Ascending aorta (tissue), 2 donors: Measurements from ENCODE around the gene C1orf53. TPM values are rescaled to one million over a fixed set of nuclear protein-coding genes. Genes with fewer than 3 reads are reported as not detected.
"Not testable (repeated sequence)": the region's sequence is repeated elsewhere in the genome, so short reads cannot be mapped to it uniquely, and the experiment has no call there.

Experiments used
- DNase-seq, 2 donors: peaks; one replicate each; pipeline ENCODE4 v3.0.0-alpha.2; 2019; ENCODE audit warnings: low spot score in 2 of 2
- H3K27ac ChIP-seq, 2 donors: fragments of 200-600 bp; sonication (generic); one replicate each; pipeline ENCODE4 v1.5.1; 2016 to 2017; ENCODE audit warnings: mild to moderate bottlenecking in 1 of 2
- H3K27me3 ChIP-seq: fragments of 200-600 bp; sonication (generic); one replicate; pipeline ENCODE4 v1.5.1; 2017
- H3K36me3 ChIP-seq, 2 donors: fragments of 200-600 bp; sonication (generic); one replicate each; pipeline ENCODE4 v1.5.1; 2016
- H3K4me1 ChIP-seq, 2 donors: fragments of 200-600 bp; sonication (generic); one replicate each; pipeline ENCODE4 v1.5.1; 2016 to 2017; ENCODE audit warnings: mild to moderate bottlenecking in 1 of 2
- H3K4me3 ChIP-seq, 2 donors: fragments of 200-600 bp; sonication (generic); one replicate each; pipeline ENCODE4 v1.5.1; 2016 to 2017; ENCODE audit warnings: mild to moderate bottlenecking in 1 of 2
- H3K9me3 ChIP-seq, 2 donors: fragments of 200-600 bp; sonication (generic); one replicate each; pipeline ENCODE4 v1.5.1; 2016
- intact Hi-C: fragments of 100-400 bp; cut with DNase I; formaldehyde crosslinking; loops from one replicate; pipeline ENCODE4 v1.15.1; 2023
- total RNA-seq: library from RNA; depleted of rRNA; stranded (reverse); fragments of >200 nt; gene quantifications from one replicate; pipeline ENCODE4 v1.1.0, GENCODE V29; 2016
- TF ChIP-seq, protein P1 (sequence below), 3 experiments: fragments of 200-600 bp in 2 of 3; fragments of 450-650 bp in 1 of 3; sonication (generic) in 2 of 3; IDR thresholded peaks; one replicate each; pipeline ENCODE4 v1.5.1; 2016 to 2019; ENCODE audit warnings: antibody characterized with exemption in 3 of 3, mild to moderate bottlenecking in 1 of 3, moderate library complexity in 1 of 3

Gene C1orf53
- total RNA-seq: not detected

DNA sequence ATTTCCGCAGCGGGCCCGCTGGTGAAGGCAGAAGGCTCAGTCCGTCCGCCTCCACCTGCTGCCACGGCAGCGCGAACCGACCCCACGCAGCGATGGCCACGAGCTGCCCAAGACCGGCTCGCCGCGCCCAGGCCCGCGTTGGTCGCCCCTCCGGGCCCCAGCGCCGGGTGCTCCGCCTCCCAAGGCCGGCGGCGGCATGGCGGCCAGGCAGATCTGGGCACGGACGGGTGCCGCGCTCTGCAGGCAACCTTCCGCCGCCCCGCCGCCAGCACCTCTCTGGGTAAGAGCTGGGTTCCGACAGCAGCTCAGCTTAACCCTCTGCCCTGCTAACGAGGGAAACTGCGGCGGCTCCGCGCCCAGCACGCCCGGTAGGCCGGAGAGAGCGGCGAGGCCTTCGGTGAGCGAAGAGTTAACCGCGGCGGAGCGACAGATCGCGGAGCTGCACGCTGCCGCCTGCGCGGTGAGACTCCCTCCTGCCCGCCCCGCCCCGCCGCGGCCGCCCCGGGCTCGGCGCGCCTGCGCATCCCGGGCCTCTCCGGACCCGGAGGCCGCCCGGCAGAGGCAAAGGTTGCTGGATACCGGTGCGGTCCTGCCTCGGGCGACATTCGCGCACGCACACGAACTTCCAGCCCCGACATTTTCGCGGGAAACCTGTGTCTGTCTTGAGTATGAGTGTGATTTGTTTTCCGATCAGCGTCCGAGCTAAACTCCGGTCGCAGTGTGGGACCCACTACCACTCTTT, at the start of gene C1orf53:
C1orf53 (plus strand) TSS at position 177 of the 742 bp plus-strand sequence; CDS start at position 197, 20 bp downstream.
- intact Hi-C loops: loop anchor here (5.0 to 10.0 kb wide), 3 partner anchors 125 to 255 kb away; partner anchors contain the start of genes DENND1B and NEK7
- Histone ChIP-seq H3K27ac (peak within 1 kb of the TSS; percentile 44 to 55), H3K4me1 (peaks cover 0 to 3% of the 10 kb centered on the region in 2 donors), H3K4me3 (peak within 1 kb of the TSS; percentile 82 to 92), H3K9me3 (no peaks in the 10 kb centered on the region), H3K36me3 (no peaks in the 10 kb centered on the region), H3K27me3 (no peaks in the 10 kb centered on the region)
- DNase-seq: peak in 1 of 2 donors; percentile 88
- TF ChIP-seq, protein P1, sequence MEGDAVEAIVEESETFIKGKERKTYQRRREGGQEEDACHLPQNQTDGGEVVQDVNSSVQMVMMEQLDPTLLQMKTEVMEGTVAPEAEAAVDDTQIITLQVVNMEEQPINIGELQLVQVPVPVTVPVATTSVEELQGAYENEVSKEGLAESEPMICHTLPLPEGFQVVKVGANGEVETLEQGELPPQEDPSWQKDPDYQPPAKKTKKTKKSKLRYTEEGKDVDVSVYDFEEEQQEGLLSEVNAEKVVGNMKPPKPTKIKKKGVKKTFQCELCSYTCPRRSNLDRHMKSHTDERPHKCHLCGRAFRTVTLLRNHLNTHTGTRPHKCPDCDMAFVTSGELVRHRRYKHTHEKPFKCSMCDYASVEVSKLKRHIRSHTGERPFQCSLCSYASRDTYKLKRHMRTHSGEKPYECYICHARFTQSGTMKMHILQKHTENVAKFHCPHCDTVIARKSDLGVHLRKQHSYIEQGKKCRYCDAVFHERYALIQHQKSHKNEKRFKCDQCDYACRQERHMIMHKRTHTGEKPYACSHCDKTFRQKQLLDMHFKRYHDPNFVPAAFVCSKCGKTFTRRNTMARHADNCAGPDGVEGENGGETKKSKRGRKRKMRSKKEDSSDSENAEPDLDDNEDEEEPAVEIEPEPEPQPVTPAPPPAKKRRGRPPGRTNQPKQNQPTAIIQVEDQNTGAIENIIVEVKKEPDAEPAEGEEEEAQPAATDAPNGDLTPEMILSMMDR (IDR thresholded peaks at IDR 0.05): no peak

DNA sequence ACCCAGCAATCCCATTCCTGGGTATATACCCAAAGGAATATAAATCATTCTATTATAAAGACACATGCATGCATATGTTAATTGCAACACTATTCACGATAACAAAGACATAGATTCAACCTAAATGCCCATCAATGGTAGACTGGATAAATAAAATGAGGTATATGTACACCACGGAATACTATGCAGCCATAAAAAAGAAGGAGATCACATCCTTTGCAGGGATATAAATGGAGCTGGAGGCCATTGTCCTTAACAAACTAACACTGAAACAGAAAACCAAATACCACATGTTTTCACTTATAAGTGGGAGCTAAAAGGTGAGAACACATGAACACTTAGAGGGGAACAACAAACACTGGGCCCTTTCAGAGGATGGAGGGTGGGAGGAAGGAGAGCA, 46.7 kb upstream of the C1orf53 start:
- intact Hi-C loops, H3K4me3 ChIP-seq, H3K9me3 ChIP-seq, H3K27me3 ChIP-seq, H3K27ac ChIP-seq, DNase-seq, H3K36me3 ChIP-seq, H3K4me1 ChIP-seq: not testable (repeated sequence)

DNA sequence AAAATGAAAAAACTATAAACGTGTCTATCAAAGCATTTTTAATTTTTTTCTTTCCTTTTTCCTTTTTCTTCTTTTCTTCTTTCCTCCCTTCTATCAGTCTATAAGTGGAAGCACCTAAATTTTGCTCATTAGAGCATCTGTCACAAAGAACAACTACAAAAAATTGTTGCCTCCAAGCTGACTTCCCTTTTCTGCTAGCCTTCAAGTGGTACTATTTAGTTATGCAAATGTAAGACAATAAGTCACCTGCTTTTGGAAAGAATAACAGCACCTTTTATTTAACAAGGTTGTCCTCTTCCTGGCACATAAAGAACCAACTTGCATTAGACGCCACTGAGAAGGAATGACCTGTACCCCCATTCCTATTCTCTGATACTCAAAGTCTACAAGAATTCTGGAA, 45.0 kb upstream of the C1orf53 start:
- H3K27me3 ChIP-seq: no peaks in the 10 kb centered on the region
- no peaks in the 10 kb centered on the region for H3K9me3 ChIP-seq
- H3K36me3 ChIP-seq: no peaks in the 10 kb centered on the region
- H3K4me3 ChIP-seq: no peak overlapping the region
- TF ChIP-seq, protein P1 (IDR thresholded peaks at IDR 0.05): no peak
- H3K4me1 ChIP-seq: no peaks in the 10 kb centered on the region
- no peak overlapping the region for H3K27ac ChIP-seq
- DNase-seq: no peak
- intact Hi-C loops: no loop called here

DNA sequence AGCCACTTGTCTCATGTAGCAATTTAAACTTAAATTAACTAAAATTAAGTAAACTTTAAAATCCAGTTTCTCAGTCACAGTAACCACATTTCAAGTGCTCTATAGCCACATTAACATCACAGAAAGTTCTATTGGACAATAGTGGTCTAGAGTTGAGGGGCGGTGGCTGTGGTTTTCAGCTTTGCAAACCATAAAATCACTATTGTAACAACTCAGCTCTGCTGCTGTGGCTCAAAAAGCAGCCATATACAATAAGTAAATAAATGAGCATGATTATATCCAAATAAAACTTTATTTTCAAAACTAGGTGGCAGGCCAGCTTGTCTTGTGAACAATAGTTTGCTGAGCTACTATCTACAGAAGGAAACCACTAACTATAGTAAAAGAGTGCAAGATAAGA, 43.4 kb upstream of the C1orf53 start:
- Histone ChIP-seq H3K27ac (no peak overlapping the region), H3K4me3 (no peak overlapping the region), H3K4me1 (no peaks in the 10 kb centered on the region), H3K27me3 (no peaks in the 10 kb centered on the region), H3K36me3 (no peaks in the 10 kb centered on the region), H3K9me3 (no peaks in the 10 kb centered on the region)
- TF ChIP-seq, protein P1 (IDR thresholded peaks at IDR 0.05): no peak
- intact Hi-C loops: no loop called here
- DNase-seq: no peak

DNA sequence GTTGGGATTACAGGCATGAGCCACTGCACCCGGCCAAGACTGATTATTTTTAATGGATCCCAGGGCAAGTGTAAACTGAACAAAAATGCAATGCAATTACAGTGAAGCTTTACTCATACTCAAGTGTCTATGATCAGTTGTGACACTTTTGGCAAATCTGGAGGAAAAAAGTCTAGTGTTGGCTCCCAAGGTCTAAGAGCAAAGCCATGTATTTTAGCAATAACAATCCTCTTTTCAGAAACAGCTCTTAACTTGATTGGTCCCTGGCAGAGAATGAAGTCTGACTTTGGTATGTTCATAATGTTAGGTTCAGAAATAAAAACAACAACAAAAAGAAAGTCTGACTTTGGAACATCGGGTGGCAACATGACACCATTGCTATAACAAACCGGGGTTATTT, 40.2 kb upstream of the C1orf53 start:
- H3K27me3 ChIP-seq: no peaks in the 10 kb centered on the region

DNA sequence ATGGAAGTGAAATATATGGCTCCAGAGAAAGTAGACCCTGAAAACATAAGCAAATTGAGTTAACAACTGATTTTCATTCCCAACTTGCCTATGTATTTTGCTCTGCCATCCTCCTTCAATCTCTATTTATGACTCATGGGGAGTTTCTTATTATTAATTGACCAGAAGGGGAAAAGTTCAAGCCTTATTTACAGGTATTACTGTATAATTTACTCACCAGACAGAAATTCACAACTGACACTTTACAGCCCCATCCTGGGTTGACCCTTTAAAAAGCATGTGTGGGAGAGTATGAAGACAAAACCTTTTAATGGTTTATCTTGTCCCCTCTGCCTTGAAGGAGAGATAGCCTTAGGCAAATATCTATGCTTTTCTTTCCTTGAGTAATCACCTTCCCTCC, 39.8 kb upstream of the C1orf53 start:
- intact Hi-C loops: no loop called here
- Histone ChIP-seq H3K27me3 (no peaks in the 10 kb centered on the region), H3K36me3 (no peaks in the 10 kb centered on the region), H3K27ac (no peak overlapping the region), H3K9me3 (no peaks in the 10 kb centered on the region), H3K4me3 (no peak overlapping the region), H3K4me1 (no peaks in the 10 kb centered on the region)
- TF ChIP-seq, protein P1 (IDR thresholded peaks at IDR 0.05): no peak
- DNase-seq: no peak

More for the DNA sequence above, 40.2 kb upstream of the C1orf53 start:
- Histone ChIP-seq H3K4me1 (no peaks in the 10 kb centered on the region), H3K9me3 (no peaks in the 10 kb centered on the region), H3K36me3 (no peaks in the 10 kb centered on the region), H3K27ac (no peak overlapping the region), H3K4me3 (no peak overlapping the region)
- TF ChIP-seq, protein P1 (IDR thresholded peaks at IDR 0.05): no peak
- intact Hi-C loops: no loop called here
- DNase-seq: no peak
